Hepatocyte (in vitro differentiated cells): ENCODE data around the gene SH3RF3. TPM values are rescaled to one million over a fixed set of nuclear protein-coding genes. Genes with fewer than 3 reads are reported as not detected.

ENCODE experiments used
- DNase-seq: peaks from one replicate; pipeline ENCODE4 v3.0.0-alpha.2; 2016; ENCODE audit warnings: low spot score
- H2AFZ ChIP-seq: fragments of 200-600 bp; sonication (generic); 2 replicates; pipeline ENCODE4 v1.6.0; 2016; ENCODE audit warnings: antibody characterized with exemption, mild to moderate bottlenecking
- H3K27ac ChIP-seq: fragments of 200-600 bp; sonication (generic); 2 replicates; pipeline ENCODE4 v1.5.1; 2016; ENCODE audit warnings: mild to moderate bottlenecking
- H3K27me3 ChIP-seq: fragments of 200-600 bp; sonication (generic); 2 replicates; pipeline ENCODE4 v1.6.1; 2016
- H3K36me3 ChIP-seq: fragments of 200-600 bp; sonication (generic); replicated peaks from 2 replicates; pipeline ENCODE4 v1.5.1; 2016; ENCODE audit warnings: low read depth; ENCODE audit not compliant: insufficient read depth
- H3K4me1 ChIP-seq: fragments of 200-600 bp; sonication (generic); 2 replicates; pipeline ENCODE4 v1.5.1; 2016; ENCODE audit warnings: mild to moderate bottlenecking, moderate library complexity; ENCODE audit not compliant: insufficient read depth
- H3K4me2 ChIP-seq: fragments of 200-600 bp; sonication (generic); 2 replicates; pipeline ENCODE4 v1.6.0; 2016
- H3K4me3 ChIP-seq: fragments of 200-600 bp; sonication (generic); 2 replicates; pipeline ENCODE4 v1.5.1; 2016; ENCODE audit warnings: mild to moderate bottlenecking
- H3K79me2 ChIP-seq: fragments of 200-600 bp; sonication (generic); 2 replicates; pipeline ENCODE4 v1.6.0; 2017; ENCODE audit warnings: mild to moderate bottlenecking
- H3K9me2 ChIP-seq: fragments of 200-600 bp; sonication (generic); replicated peaks from 2 replicates; pipeline ENCODE4 v1.6.0; 2017; ENCODE audit warnings: mild to moderate bottlenecking; ENCODE audit not compliant: insufficient read depth
- H3K9me3 ChIP-seq: fragments of 200-600 bp; sonication (generic); 2 replicates; pipeline ENCODE4 v1.5.1; 2016; ENCODE audit warnings: low read depth, mild to moderate bottlenecking
- H4K20me1 ChIP-seq: fragments of 200-600 bp; sonication (generic); 2 replicates; pipeline ENCODE4 v1.6.0; 2016; ENCODE audit warnings: mild to moderate bottlenecking; ENCODE audit not compliant: insufficient read depth, poor library complexity, severe bottlenecking
- EZH2 ChIP-seq: fragments of 200-600 bp; sonication (generic); IDR thresholded peaks from 2 replicates; pipeline ENCODE4 v1.6.1; 2016; ENCODE audit warnings: antibody characterized with exemption, mild to moderate bottlenecking, borderline replicate concordance
- EZH2phosphoT487 ChIP-seq: fragments of 200-600 bp; sonication (generic); IDR thresholded peaks from one replicate; pipeline ENCODE4 v1.6.1; 2018; ENCODE audit warnings: antibody characterized with exemption, mild to moderate bottlenecking, low read depth, moderate library complexity; ENCODE audit not compliant: unreplicated experiment, severe bottlenecking
- WGBS: methylation state at CpG from one replicate; pipeline ENCODE4 v1.1.6; 2016; ENCODE audit warnings: low lambda C conversion rate; ENCODE audit errors: missing lambda C conversion rate; 5-methylcytosine and 5-hydroxymethylcytosine counted together
- polyA plus RNA-seq: library from polyadenylated mRNA; unstranded; fragments of >200 nt; fragmentation: Nextera tagmentation; extraction: Ambion mirVana; gene quantifications from 2 replicates; pipeline ENCODE4 v1.2.1, GENCODE V29; 2016
- total RNA-seq: library from RNA; depleted of rRNA; stranded (reverse); fragments of >200 nt; gene quantifications from 2 replicates; pipeline ENCODE4 v1.2.3, GENCODE V29; 2014
- TF ChIP-seq, protein P1 (sequence below): fragments of 200-600 bp; sonication (generic); IDR thresholded peaks from 2 replicates; pipeline ENCODE4 v1.5.1; 2016; ENCODE audit warnings: antibody characterized with exemption, mild to moderate bottlenecking; ENCODE audit not compliant: poor library complexity

Gene SH3RF3
- total RNA-seq: 1.9 and 2.1 TPM in 2 replicates
- 1.1 and 1.9 TPM in 2 replicates for polyA plus RNA-seq

GRCh38 chr2:109128616-109129355, at the start of gene SH3RF3:
TSS of gene SH3RF3 (plus strand) at chr2:109129205.
- peaks cover 2% of the 10 kb centered on the region for H3K79me2 ChIP-seq
- H3K4me3 ChIP-seq: peak within 1 kb of the TSS; percentile 66
- WGBS: under 1% methylated on average over 83 of the region's 85 CpGs
- no peaks in the 10 kb centered on the region for H4K20me1 ChIP-seq
- no peaks in the 10 kb centered on the region for H3K36me3 ChIP-seq
- peak within 1 kb of the TSS; percentile 99 for H3K4me2 ChIP-seq
- no peaks in the 10 kb centered on the region for H3K9me3 ChIP-seq
- H3K27ac ChIP-seq: no peak within 1 kb of the TSS
- H3K4me1 ChIP-seq: no peaks in the 10 kb centered on the region
- no peaks in the 10 kb centered on the region for H3K9me2 ChIP-seq
- peak within 1 kb of the TSS; percentile 27 for H2AFZ ChIP-seq
- peaks cover 37% of the 10 kb centered on the region for H3K27me3 ChIP-seq
- TF ChIP-seq EZH2 (peak; percentile 35), EZH2phosphoT487 (no peak)
- peak; percentile 49 for DNase-seq

DNA sequence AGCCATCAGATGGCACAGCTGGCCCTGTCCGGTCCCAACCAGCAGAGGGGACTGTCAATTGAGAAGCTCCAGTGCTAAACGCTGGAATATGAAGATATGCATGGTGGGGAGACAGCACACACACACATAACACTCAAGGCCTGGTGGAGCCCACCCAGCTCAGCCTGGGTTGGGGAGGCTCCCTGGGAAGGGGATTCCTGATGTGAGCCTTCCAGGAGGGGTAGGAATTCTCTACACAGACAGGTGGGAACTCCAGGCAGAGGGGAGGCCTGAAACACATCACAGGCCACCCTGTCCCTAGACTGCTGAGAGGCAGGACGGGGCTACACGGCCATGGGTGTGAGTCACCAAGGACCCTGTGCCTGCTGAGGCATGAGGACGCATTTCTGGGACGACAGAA, 49.4 kb upstream of the SH3RF3 start:
- H3K27me3 ChIP-seq: peaks cover 2% of the 10 kb centered on the region
- TF ChIP-seq EZH2 (no peak), EZH2phosphoT487 (no peak)
- TF ChIP-seq, protein P1, sequence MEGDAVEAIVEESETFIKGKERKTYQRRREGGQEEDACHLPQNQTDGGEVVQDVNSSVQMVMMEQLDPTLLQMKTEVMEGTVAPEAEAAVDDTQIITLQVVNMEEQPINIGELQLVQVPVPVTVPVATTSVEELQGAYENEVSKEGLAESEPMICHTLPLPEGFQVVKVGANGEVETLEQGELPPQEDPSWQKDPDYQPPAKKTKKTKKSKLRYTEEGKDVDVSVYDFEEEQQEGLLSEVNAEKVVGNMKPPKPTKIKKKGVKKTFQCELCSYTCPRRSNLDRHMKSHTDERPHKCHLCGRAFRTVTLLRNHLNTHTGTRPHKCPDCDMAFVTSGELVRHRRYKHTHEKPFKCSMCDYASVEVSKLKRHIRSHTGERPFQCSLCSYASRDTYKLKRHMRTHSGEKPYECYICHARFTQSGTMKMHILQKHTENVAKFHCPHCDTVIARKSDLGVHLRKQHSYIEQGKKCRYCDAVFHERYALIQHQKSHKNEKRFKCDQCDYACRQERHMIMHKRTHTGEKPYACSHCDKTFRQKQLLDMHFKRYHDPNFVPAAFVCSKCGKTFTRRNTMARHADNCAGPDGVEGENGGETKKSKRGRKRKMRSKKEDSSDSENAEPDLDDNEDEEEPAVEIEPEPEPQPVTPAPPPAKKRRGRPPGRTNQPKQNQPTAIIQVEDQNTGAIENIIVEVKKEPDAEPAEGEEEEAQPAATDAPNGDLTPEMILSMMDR: no peak
- no peaks in the 10 kb centered on the region for H3K9me2 ChIP-seq
- 85% methylated on average over 6 of the region's 6 CpGs for WGBS
- no peak overlapping the region for H3K27ac ChIP-seq
- H3K79me2 ChIP-seq: no peaks in the 10 kb centered on the region
- DNase-seq: no peak
- no peaks in the 10 kb centered on the region for H3K4me1 ChIP-seq
- H3K4me3 ChIP-seq: no peak overlapping the region
- H3K9me3 ChIP-seq: no peaks in the 10 kb centered on the region
- H3K4me2 ChIP-seq: no peak overlapping the region
- no peaks in the 10 kb centered on the region for H3K36me3 ChIP-seq
- no peak overlapping the region for H2AFZ ChIP-seq
- H4K20me1 ChIP-seq: no peaks in the 10 kb centered on the region

DNA sequence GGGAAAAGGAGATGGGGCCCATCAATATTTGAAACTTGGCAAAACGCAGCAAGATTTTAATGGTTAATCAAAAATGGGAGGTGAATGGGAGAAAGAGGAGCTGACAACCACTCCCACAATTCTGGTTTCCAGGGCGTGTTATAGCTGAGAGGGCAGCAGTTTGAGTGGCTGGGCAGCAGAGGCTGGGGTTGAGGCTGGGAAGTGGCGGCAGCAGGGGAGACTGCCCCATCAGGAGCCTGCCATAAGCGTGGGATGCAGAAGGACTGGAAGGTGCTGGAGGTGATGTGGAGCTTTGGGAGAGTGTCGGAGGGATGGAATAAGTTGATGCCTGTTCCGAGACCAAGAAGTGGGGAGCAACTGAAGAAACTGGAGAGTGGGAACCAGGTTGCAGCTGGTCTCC, 48.9 kb upstream of the SH3RF3 start:
- H3K9me3 ChIP-seq: no peaks in the 10 kb centered on the region
- peaks cover 2% of the 10 kb centered on the region for H3K27me3 ChIP-seq
- no peak for TF ChIP-seq EZH2phosphoT487
- no peak for TF ChIP-seq EZH2
- TF ChIP-seq, protein P1: no peak
- no peaks in the 10 kb centered on the region for H3K4me1 ChIP-seq
- H4K20me1 ChIP-seq: no peaks in the 10 kb centered on the region
- no peak overlapping the region for H2AFZ ChIP-seq
- no peak overlapping the region for H3K4me3 ChIP-seq
- no peaks in the 10 kb centered on the region for H3K36me3 ChIP-seq
- no peaks in the 10 kb centered on the region for H3K9me2 ChIP-seq
- no peak overlapping the region for H3K27ac ChIP-seq
- WGBS: 80% methylated on average over 6 of the region's 6 CpGs
- DNase-seq: no peak
- no peak overlapping the region for H3K4me2 ChIP-seq
- no peaks in the 10 kb centered on the region for H3K79me2 ChIP-seq

- Histone ChIP-seq H3K27me3 (peaks cover 2% of the 10 kb centered on the region), H2AFZ (no peak overlapping the region), H3K27ac (no peak overlapping the region), H3K4me2 (no peak overlapping the region), H4K20me1 (no peaks in the 10 kb centered on the region), H3K4me3 (no peak overlapping the region), H3K9me2 (no peaks in the 10 kb centered on the region), H3K9me3 (no peaks in the 10 kb centered on the region), H3K79me2 (no peaks in the 10 kb centered on the region), H3K4me1 (no peaks in the 10 kb centered on the region), H3K36me3 (no peaks in the 10 kb centered on the region)
- 68% methylated on average over 3 of the region's 3 CpGs for WGBS
- DNase-seq: no peak
- no peak for TF ChIP-seq EZH2
- TF ChIP-seq EZH2phosphoT487: no peak
- TF ChIP-seq, protein P1: no peak
Measured at GRCh38 chr2:109080757-109081156, 48.2 kb upstream of the SH3RF3 start.
